Measurements from ENCODE around the gene MINDY4.

MINDY4 gene

DNA sequence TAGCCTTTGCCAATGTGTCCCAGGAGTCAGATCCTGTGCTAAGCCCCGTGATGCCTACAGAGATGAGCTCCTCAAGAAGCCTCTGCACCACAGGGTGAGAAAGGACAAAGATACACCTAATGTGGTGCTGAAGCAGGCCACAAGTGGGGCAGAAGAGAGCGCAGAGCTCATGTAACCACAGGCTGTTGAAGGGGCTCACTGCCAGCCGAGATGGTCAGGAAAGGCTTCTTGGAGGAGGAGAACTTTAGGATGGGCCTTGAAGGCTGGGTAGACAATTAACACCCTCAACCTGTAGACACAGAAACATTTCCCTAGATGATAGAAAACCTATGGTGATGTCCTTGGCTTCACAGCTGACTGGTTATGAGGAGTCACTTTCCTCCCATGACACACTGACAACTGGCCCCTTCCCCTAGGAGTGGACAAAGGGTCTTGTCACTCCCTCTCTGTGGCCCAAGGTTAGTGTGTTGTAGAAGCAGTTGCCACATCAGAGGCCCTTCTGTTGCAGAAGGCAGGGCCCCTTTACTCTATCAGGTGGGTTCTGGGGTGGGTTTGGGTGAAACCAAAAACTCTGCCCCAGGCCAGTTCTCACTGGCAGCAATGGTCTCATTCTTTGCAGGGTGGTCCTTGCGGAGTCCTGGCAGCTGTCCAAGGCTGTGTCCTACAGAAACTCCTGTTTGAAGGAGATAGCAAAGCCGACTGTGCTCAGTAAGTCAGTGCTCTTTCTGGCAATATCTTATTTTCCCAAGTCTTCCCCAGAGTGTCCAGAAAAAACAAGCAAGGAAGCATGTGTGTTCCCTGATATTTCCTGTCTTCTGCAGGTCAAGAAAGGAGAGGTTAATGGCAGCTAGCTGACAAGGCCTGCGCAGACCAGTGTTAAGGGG, 69.2 kb downstream of the MINDY4 start:
- Histone ChIP-seq H3K4ac (ENCODE audit: low read length) (no peak overlapping the region), H3K79me1 (ENCODE audit: low read depth, low read length) (no peaks in the 10 kb centered on the region), H2AK5ac (ENCODE audit: low read depth, low read length) (no peak overlapping the region), H3K9me3 (replicated peaks in 1 of 2; ENCODE audit: control insufficient read depth in 2 of 2, insufficient read depth in 1 of 2, low read depth in 1 of 2, low read length in 2 of 2) (peaks cover 0 to 4% of the 10 kb centered on the region in 2 donors), H3K14ac (ENCODE audit: low read length) (no peak overlapping the region), H2BK12ac (ENCODE audit: low read length) (no peak overlapping the region), H2AFZ (ENCODE audit: low read length) (no peak overlapping the region), H2BK15ac (ENCODE audit: low read length) (no peak overlapping the region), H3K18ac (ENCODE audit: low read length) (no peak overlapping the region), H3K4me2 (ENCODE audit: insufficient read depth, low read length, poor library complexity, severe bottlenecking) (no peak overlapping the region), H4K91ac (ENCODE audit: low read depth, low read length, poor library complexity) (no peak overlapping the region), H3K4me3 (ENCODE audit: low read length in 2 of 2) (no peak overlapping the region), H3K36me3 (replicated peaks in 1 of 2; ENCODE audit: control insufficient read depth in 2 of 2, insufficient read depth in 2 of 2, low read length in 2 of 2) (no peaks in the 10 kb centered on the region), H3K23ac (ENCODE audit: low read depth, low read length, poor library complexity) (no peak overlapping the region), H3K4me1 (ENCODE audit: control insufficient read depth in 2 of 2, insufficient read depth in 1 of 2, low read depth in 1 of 2, low read length in 2 of 2) (no peaks in the 10 kb centered on the region), H3K27ac (replicated peaks; ENCODE audit: low read length) (no peak overlapping the region), H4K8ac (ENCODE audit: low read depth, low read length) (no peak overlapping the region), H3K9ac (ENCODE audit: low read depth, low read length, poor library complexity) (no peak overlapping the region), H3K27me3 (ENCODE audit: control insufficient read depth in 3 of 3, insufficient read depth in 3 of 3, low read depth in 1 of 3, low read length in 3 of 3) (no peaks in the 10 kb centered on the region), H2BK120ac (ENCODE audit: low read depth, low read length) (no peak overlapping the region), H2BK5ac (ENCODE audit: low read length) (no peak overlapping the region)
- no CpG with 5 or more reads among the region's 6 CpGs for WGBS, 2 donors (ENCODE audit: extremely low coverage in 2 of 2, insufficient read length in 2 of 2, insufficient replicate concordance in 1 of 2)
- no peak for DNase-seq (ENCODE audit: low spot score)

DNA sequence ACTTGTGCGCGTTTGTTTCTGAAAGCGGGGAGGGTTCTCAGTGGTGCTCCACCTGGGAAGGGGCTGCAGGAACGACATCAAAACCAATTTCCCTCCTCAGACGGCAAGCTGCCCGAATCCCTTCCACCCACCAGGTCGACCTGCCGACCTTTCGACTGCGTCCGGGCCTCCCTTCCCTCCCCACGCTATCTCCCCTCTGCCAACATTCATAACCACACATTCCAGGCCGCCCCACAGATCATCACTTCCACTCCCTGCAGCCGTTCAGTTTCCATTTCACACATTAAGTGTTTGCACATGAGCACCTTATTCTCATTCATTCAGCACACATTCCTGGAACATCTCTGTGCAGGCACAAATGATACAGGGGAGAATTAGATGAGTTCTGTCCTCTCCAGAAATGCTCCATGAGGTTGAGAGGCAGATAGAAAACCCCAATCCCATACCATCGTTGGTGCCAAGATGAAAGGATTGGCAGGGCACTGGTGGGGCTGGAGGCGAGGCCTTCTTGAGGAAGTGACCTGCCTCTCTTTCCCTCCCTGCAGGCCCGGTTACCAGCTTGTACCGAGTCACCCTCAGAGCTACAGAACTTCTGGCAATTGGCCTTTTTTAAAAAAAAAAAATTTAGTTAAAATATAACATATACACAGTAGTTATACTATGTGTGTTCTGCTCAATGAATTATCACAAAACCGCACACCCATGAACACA, 70.0 kb downstream of the MINDY4 start:
- no peak overlapping the region for H3K18ac ChIP-seq (ENCODE audit: low read length)
- no peak overlapping the region for H4K91ac ChIP-seq (ENCODE audit: low read depth, low read length, poor library complexity)
- no peak overlapping the region for H2BK5ac ChIP-seq (ENCODE audit: low read length)
- H3K4me2 ChIP-seq (ENCODE audit: insufficient read depth, low read length, poor library complexity, severe bottlenecking): no peak overlapping the region
- H2BK15ac ChIP-seq (ENCODE audit: low read length): no peak overlapping the region
- no peaks in the 10 kb centered on the region for H3K36me3 ChIP-seq (replicated peaks in 1 of 2; ENCODE audit: control insufficient read depth in 2 of 2, insufficient read depth in 2 of 2, low read length in 2 of 2)
- no peak overlapping the region for H2AFZ ChIP-seq (ENCODE audit: low read length)
- no peak overlapping the region for H2BK120ac ChIP-seq (ENCODE audit: low read depth, low read length)
- no peaks in the 10 kb centered on the region for H3K79me1 ChIP-seq (ENCODE audit: low read depth, low read length)
- no peak overlapping the region for H2AK5ac ChIP-seq (ENCODE audit: low read depth, low read length)
- H3K4me1 ChIP-seq (ENCODE audit: control insufficient read depth in 2 of 2, insufficient read depth in 1 of 2, low read depth in 1 of 2, low read length in 2 of 2): no peaks in the 10 kb centered on the region
- H4K8ac ChIP-seq (ENCODE audit: low read depth, low read length): no peak overlapping the region
- no peaks in the 10 kb centered on the region for H3K27me3 ChIP-seq (ENCODE audit: control insufficient read depth in 3 of 3, insufficient read depth in 3 of 3, low read depth in 1 of 3, low read length in 3 of 3)
- H3K14ac ChIP-seq (ENCODE audit: low read length): no peak overlapping the region
- no CpG with 5 or more reads among the region's 19 CpGs for WGBS, 2 donors (ENCODE audit: extremely low coverage in 2 of 2, insufficient read length in 2 of 2, insufficient replicate concordance in 1 of 2)
- H3K4me3 ChIP-seq (ENCODE audit: low read length in 2 of 2): no peak overlapping the region
- no peak overlapping the region for H3K9ac ChIP-seq (ENCODE audit: low read depth, low read length, poor library complexity)
- peaks cover 0 to 2% of the 10 kb centered on the region in 2 donors for H3K9me3 ChIP-seq (replicated peaks in 1 of 2; ENCODE audit: control insufficient read depth in 2 of 2, insufficient read depth in 1 of 2, low read depth in 1 of 2, low read length in 2 of 2)
- no peak overlapping the region for H3K23ac ChIP-seq (ENCODE audit: low read depth, low read length, poor library complexity)
- no peak for DNase-seq (ENCODE audit: low spot score)
- no peak overlapping the region for H2BK12ac ChIP-seq (ENCODE audit: low read length)
- H3K4ac ChIP-seq (ENCODE audit: low read length): no peak overlapping the region
- H3K27ac ChIP-seq (replicated peaks; ENCODE audit: low read length): no peak overlapping the region

DNA sequence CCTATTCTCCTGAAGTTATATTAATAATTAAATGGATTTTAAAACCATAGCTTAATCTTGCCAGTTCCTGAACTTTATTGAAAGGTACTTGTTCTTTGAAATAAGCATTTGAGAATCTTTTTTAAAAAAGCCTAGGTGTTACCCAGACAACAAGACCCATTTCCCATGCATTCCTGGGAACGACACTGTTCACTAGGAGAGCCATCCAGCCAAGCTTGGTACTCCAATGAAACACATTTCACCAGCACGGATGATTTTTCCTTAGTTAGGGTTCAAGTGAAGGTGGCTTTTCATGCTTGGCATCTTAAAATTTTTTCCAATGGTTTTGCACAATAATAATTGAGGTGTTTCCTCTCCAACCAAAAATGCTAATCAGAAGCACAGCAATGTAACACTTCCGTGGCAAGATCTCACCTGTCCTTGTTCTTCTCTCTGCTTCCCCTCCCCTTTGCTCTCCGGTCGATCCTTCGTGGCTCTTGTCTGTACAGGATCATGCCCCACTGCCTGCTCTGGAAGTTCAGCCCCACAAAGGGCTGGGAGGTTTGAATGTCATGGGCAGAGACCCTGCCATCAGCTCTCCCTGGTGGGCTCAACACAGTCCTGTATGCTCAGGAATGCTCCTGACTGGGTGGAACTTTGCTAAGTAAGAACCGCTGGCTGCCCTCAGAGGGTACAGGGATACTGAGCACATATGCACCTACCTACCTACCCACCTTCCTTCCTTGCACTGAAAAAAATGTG, 70.8 kb downstream of the MINDY4 start:
- Histone ChIP-seq H3K27me3 (ENCODE audit: control insufficient read depth in 3 of 3, insufficient read depth in 3 of 3, low read depth in 1 of 3, low read length in 3 of 3) (no peaks in the 10 kb centered on the region), H3K9me3 (replicated peaks in 1 of 2; ENCODE audit: control insufficient read depth in 2 of 2, insufficient read depth in 1 of 2, low read depth in 1 of 2, low read length in 2 of 2) (no peaks in the 10 kb centered on the region), H2BK12ac (ENCODE audit: low read length) (no peak overlapping the region), H2BK5ac (ENCODE audit: low read length) (no peak overlapping the region), H3K23ac (ENCODE audit: low read depth, low read length, poor library complexity) (no peak overlapping the region), H3K18ac (ENCODE audit: low read length) (no peak overlapping the region), H2BK120ac (ENCODE audit: low read depth, low read length) (no peak overlapping the region), H3K14ac (ENCODE audit: low read length) (no peak overlapping the region), H3K4me2 (ENCODE audit: insufficient read depth, low read length, poor library complexity, severe bottlenecking) (no peak overlapping the region), H2BK15ac (ENCODE audit: low read length) (no peak overlapping the region), H2AK5ac (ENCODE audit: low read depth, low read length) (no peak overlapping the region), H3K4me3 (ENCODE audit: low read length in 2 of 2) (no peak overlapping the region), H4K91ac (ENCODE audit: low read depth, low read length, poor library complexity) (no peak overlapping the region), H3K27ac (replicated peaks; ENCODE audit: low read length) (no peak overlapping the region), H3K4me1 (ENCODE audit: control insufficient read depth in 2 of 2, insufficient read depth in 1 of 2, low read depth in 1 of 2, low read length in 2 of 2) (no peaks in the 10 kb centered on the region), H2AFZ (ENCODE audit: low read length) (no peak overlapping the region), H4K8ac (ENCODE audit: low read depth, low read length) (no peak overlapping the region), H3K36me3 (replicated peaks in 1 of 2; ENCODE audit: control insufficient read depth in 2 of 2, insufficient read depth in 2 of 2, low read length in 2 of 2) (no peaks in the 10 kb centered on the region), H3K4ac (ENCODE audit: low read length) (no peak overlapping the region), H3K9ac (ENCODE audit: low read depth, low read length, poor library complexity) (no peak overlapping the region), H3K79me1 (ENCODE audit: low read depth, low read length) (no peaks in the 10 kb centered on the region)
- no CpG with 5 or more reads among the region's 7 CpGs for WGBS, 2 donors (ENCODE audit: extremely low coverage in 2 of 2, insufficient read length in 2 of 2, insufficient replicate concordance in 1 of 2)
- DNase-seq (ENCODE audit: low spot score): no peak
